GM23248 (cell line): ENCODE measurements around the gene CPTP.

Source experiments
- EZH2 ChIP-seq: fragments of 200-600 bp; sonication (generic); IDR thresholded peaks from 2 replicates; pipeline ENCODE4 v1.6.1; 2018; ENCODE audit warnings: antibody characterized with exemption, mild to moderate bottlenecking; ENCODE audit not compliant: insufficient read depth, poor library complexity, severe bottlenecking
- EZH2phosphoT487 ChIP-seq: fragments of 200-600 bp; sonication (generic); IDR thresholded peaks from 2 replicates; pipeline ENCODE4 v1.6.1; 2018; ENCODE audit warnings: antibody characterized with exemption, moderate library complexity, mild to moderate bottlenecking, low read depth; ENCODE audit not compliant: insufficient read depth

DNA sequence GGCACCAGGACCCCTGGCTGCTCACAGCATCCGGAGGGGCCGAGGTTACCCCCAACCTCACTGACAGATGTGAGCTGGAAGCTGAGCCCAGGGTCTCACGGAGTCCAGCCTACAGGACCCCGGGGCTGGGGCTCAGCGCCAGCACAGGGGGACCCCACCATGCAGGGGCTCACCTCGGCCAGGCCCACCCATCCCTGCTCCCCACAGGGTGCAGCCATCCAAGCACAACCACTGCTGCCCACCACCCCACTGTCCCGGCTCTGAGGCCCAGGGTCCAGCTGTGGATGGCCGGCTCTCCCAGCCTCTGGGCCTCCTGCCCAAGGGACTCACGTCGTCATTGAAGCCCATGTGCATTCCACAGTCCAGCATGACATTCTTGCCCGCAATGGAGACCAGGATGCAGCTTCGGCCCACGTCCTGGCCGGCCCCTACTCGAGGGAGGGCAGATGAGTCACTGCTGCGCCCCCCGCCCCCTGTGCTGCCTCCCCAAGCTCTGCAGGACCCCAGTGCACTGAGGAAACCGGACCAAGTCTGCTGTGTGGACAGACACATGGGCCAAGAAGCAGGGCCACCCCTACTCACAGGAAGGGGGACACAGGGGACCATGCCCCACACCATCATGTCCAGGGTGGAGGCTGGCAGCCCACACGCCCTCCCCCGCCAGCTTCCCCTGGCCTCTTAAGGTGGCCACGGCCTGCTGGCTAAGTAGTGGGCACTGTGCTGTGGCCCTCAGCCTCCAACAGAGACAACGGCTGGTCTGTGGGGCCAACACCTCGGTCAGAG, 3.7 kb upstream of the CPTP start:
- TF ChIP-seq EZH2, result no peak
- no peak for TF ChIP-seq EZH2phosphoT487
